CD14-positive monocyte (primary cell): ENCODE measurements around the gene RGS3. TPM values are rescaled to one million over a fixed set of nuclear protein-coding genes. Genes with fewer than 3 reads are reported as not detected.

ENCODE experiments used
- DNase-seq, 3 donors: peaks; one replicate each; pipeline ENCODE4 v3.0.0-alpha.2; 2011 to 2022
- H2AFZ ChIP-seq: 2 replicates; pipeline ENCODE4 v1.6.0; 2012; ENCODE audit warnings: mild to moderate bottlenecking, low read depth, low read length, inconsistent platforms; ENCODE audit not compliant: insufficient read depth, poor library complexity, severe bottlenecking
- H3K27ac ChIP-seq, 2 donors: 1 replicate in 1 of 2; 2 replicates in 1 of 2; pipeline ENCODE4 v1.5.1; 2012 to 2013; ENCODE audit warnings: low read length in 2 of 2, control low read depth in 1 of 2, inconsistent platforms in 1 of 2, low read depth in 1 of 2, mild to moderate bottlenecking in 1 of 2
- H3K27me3 ChIP-seq, 2 donors: one replicate each; pipeline versions ENCODE4 v1.6.0 to v1.6.1; 2011 to 2013; ENCODE audit warnings: low read length in 2 of 2; ENCODE audit not compliant: control insufficient read depth in 2 of 2, insufficient read depth in 2 of 2
- H3K36me3 ChIP-seq, 2 donors: replicated peaks in 1 of 2; 1 replicate in 1 of 2; 2 replicates in 1 of 2; pipeline versions ENCODE4 v1.5.1 to v1.6.1; 2012 to 2013; ENCODE audit warnings: low read length in 2 of 2, control low read depth in 1 of 2, inconsistent platforms in 1 of 2, mild to moderate bottlenecking in 1 of 2; ENCODE audit not compliant: insufficient read depth in 2 of 2, control insufficient read depth in 1 of 2
- H3K4me1 ChIP-seq, 2 donors: 1 replicate in 1 of 2; 2 replicates in 1 of 2; pipeline versions ENCODE4 v1.5.1 to v1.6.1; 2012 to 2013; ENCODE audit warnings: low read length in 2 of 2, control low read depth in 1 of 2, inconsistent platforms in 1 of 2, mild to moderate bottlenecking in 1 of 2, moderate library complexity in 1 of 2; ENCODE audit not compliant: insufficient read depth in 2 of 2, control insufficient read depth in 1 of 2
- H3K4me2 ChIP-seq: replicated peaks from 2 replicates; pipeline ENCODE3; 2012; ENCODE audit warnings: low read length, moderate library complexity, mild to moderate bottlenecking; ENCODE audit not compliant: poor library complexity, severe bottlenecking; ENCODE audit errors: extremely low read depth
- H3K4me3 ChIP-seq, 3 experiments: fragments of 200-600 bp in 1 of 3; sonication (generic) in 1 of 3; replicated peaks in 1 of 3; 1 replicate in 2 of 3; 2 replicates in 1 of 3; pipeline ENCODE4 v1.5.1; 2011 to 2013; ENCODE audit warnings: low read length in 3 of 3, mild to moderate bottlenecking in 3 of 3, control low read depth in 2 of 3, low read depth in 2 of 3, inconsistent platforms in 1 of 3, moderate library complexity in 1 of 3
- H3K79me2 ChIP-seq: 2 replicates; pipeline ENCODE4 v1.6.0; 2012; ENCODE audit warnings: mild to moderate bottlenecking, control low read depth, inconsistent platforms, low read length, moderate library complexity; ENCODE audit not compliant: insufficient read depth
- H3K9ac ChIP-seq: 2 replicates; pipeline ENCODE4 v1.6.0; 2017; ENCODE audit warnings: low read length, mild to moderate bottlenecking; ENCODE audit not compliant: insufficient read depth, poor library complexity, severe bottlenecking
- H3K9me3 ChIP-seq, 2 donors: replicated peaks in 1 of 2; 1 replicate in 1 of 2; 2 replicates in 1 of 2; pipeline versions ENCODE4 v1.5.1 to v1.6.1; 2012 to 2013; ENCODE audit warnings: low read length in 2 of 2, control low read depth in 1 of 2; ENCODE audit not compliant: control insufficient read depth in 1 of 2, insufficient read depth in 1 of 2
- H4K20me1 ChIP-seq: 2 replicates; pipeline ENCODE4 v1.6.0; 2012; ENCODE audit warnings: mild to moderate bottlenecking, low read length, control low read depth, moderate library complexity; ENCODE audit not compliant: insufficient read depth
- H3K27ac Mint-ChIP-seq, 7 donors: one replicate each; pipeline ENCODE4 v1.8.0; 2020; ENCODE audit warnings: mild to moderate bottlenecking in 7 of 7, mixed read lengths in 7 of 7, moderate library complexity in 6 of 7, inconsistent platforms in 2 of 7
- H3K27me3 Mint-ChIP-seq, 3 donors: one replicate each; pipeline ENCODE4 v1.8.0; 2021 to 2022; ENCODE audit warnings: low read depth in 3 of 3, mild to moderate bottlenecking in 3 of 3, mixed read lengths in 3 of 3, moderate library complexity in 3 of 3, inconsistent platforms in 1 of 3
- H3K36me3 Mint-ChIP-seq, 2 donors: one replicate each; pipeline ENCODE4 v1.8.0; 2020; ENCODE audit warnings: mixed read lengths in 2 of 2, inconsistent platforms in 1 of 2, mild to moderate bottlenecking in 1 of 2
- H3K4me1 Mint-ChIP-seq: one replicate; pipeline ENCODE4 v1.8.0; 2020; ENCODE audit warnings: mild to moderate bottlenecking, mixed read lengths
- H3K4me3 Mint-ChIP-seq, 2 donors: one replicate each; pipeline ENCODE4 v1.8.0; 2020; ENCODE audit warnings: mild to moderate bottlenecking in 2 of 2, mixed read lengths in 2 of 2, moderate library complexity in 1 of 2
- H3K9me3 Mint-ChIP-seq, 7 donors: one replicate each; pipeline ENCODE4 v1.8.0; 2020 to 2022; ENCODE audit warnings: mixed read lengths in 7 of 7, mild to moderate bottlenecking in 6 of 7, moderate library complexity in 6 of 7, inconsistent platforms in 2 of 7
- CTCF ChIP-seq: fragments of 200-600 bp; IDR thresholded peaks from one replicate; pipeline ENCODE4 v1.8.0; 2022; ENCODE audit warnings: antibody characterized with exemption, mild to moderate bottlenecking
- WGBS: methylation state at CpG from one replicate; pipeline ENCODE4 v1.1.5; 2013; ENCODE audit warnings: missing lambda C conversion rate; ENCODE audit not compliant: insufficient coverage; 5-methylcytosine and 5-hydroxymethylcytosine counted together
- intact Hi-C, 2 donors: fragments of 100-400 bp; cut with micrococcal nuclease; formaldehyde crosslinking; loops; one replicate each; pipeline versions ENCODE4 v1.15.0 to v1.15.1; 2023
- polyA plus RNA-seq, 3 donors: library from polyadenylated mRNA; depleted of rRNA in 1 of 3; unstranded in 2 of 3; stranded (reverse) in 1 of 3; fragments of 300-500 nt in 2 of 3; fragments of >200 nt in 1 of 3; fragmentation: Illumina TruSeq in 2 of 3; gene quantifications; 1 replicate in 2 of 3; 2 replicates in 1 of 3; pipeline ENCODE4 v1.2.3, GENCODE V29; 2012 to 2021

Gene RGS3
- polyA plus RNA-seq, 3 donors: 9.1 to 16.2 (median 15.8) TPM

GRCh38 chr9:113602126-113603047 is 138.9 kb downstream of the RGS3 start:
- intact Hi-C loops: no loop called here
- no peak for TF ChIP-seq CTCF
- no peak overlapping the region for H3K4me2 ChIP-seq
- peaks cover 9 to 12% of the 10 kb centered on the region in 2 donors for H3K36me3 Mint-ChIP-seq
- peaks cover 0 to 2% of the 10 kb centered on the region in 2 donors for H3K4me1 ChIP-seq
- H3K9ac ChIP-seq: no peak overlapping the region
- H3K4me3 ChIP-seq: no peak overlapping the region
- peaks cover 2 to 6% (median 2%) of the 10 kb centered on the region in 3 donors for H3K27me3 Mint-ChIP-seq
- peaks cover 18% of the 10 kb centered on the region for H4K20me1 ChIP-seq
- no peaks in the 10 kb centered on the region for H3K9me3 ChIP-seq
- DNase-seq: peak in 2 of 3 donors; percentile 24 to 36
- H3K4me3 Mint-ChIP-seq: no peak overlapping the region
- peaks cover 4% of the 10 kb centered on the region for H3K4me1 Mint-ChIP-seq
- no peaks in the 10 kb centered on the region for H3K27me3 ChIP-seq
- peaks cover 0 to 1% (median 0%) of the 10 kb centered on the region in 7 donors for H3K9me3 Mint-ChIP-seq
- WGBS: 61% methylated on average over 14 of the region's 17 CpGs
- peaks cover 10 to 14% of the 10 kb centered on the region in 2 donors for H3K36me3 ChIP-seq
- no peaks in the 10 kb centered on the region for H3K79me2 ChIP-seq
- no peak overlapping the region for H2AFZ ChIP-seq
- H3K27ac Mint-ChIP-seq: peak overlapping the region in 1 of 7 donors; percentile 62
- H3K27ac ChIP-seq: no peak overlapping the region

- WGBS: 96% methylated on average over 5 of the region's 8 CpGs
- H3K9me3 ChIP-seq: no peaks in the 10 kb centered on the region
- Mint-ChIP-seq H3K36me3 (peaks cover 3 to 6% of the 10 kb centered on the region in 2 donors), H3K4me1 (peaks cover 4% of the 10 kb centered on the region), H3K9me3 (peaks cover 0 to 1% (median 0%) of the 10 kb centered on the region in 7 donors), H3K27ac (no peak overlapping the region), H3K4me3 (no peak overlapping the region), H3K27me3 (peaks cover 2 to 6% (median 2%) of the 10 kb centered on the region in 3 donors)
- no peak for TF ChIP-seq CTCF
- H3K27me3 ChIP-seq: no peaks in the 10 kb centered on the region
- no peaks in the 10 kb centered on the region for H3K79me2 ChIP-seq
- peaks cover 3 to 8% of the 10 kb centered on the region in 2 donors for H3K36me3 ChIP-seq
- H4K20me1 ChIP-seq: peaks cover 12% of the 10 kb centered on the region
- intact Hi-C loops: no loop called here
- no peak overlapping the region for H2AFZ ChIP-seq
- H3K4me3 ChIP-seq: no peak overlapping the region
- H3K9ac ChIP-seq: no peak overlapping the region
- peaks cover 0 to 2% of the 10 kb centered on the region in 2 donors for H3K4me1 ChIP-seq
- DNase-seq: no peak
- no peak overlapping the region for H3K27ac ChIP-seq
- no peak overlapping the region for H3K4me2 ChIP-seq
Observed at GRCh38 chr9:113603048-113603375, 139.5 kb downstream of the RGS3 start.
